CD4-positive, alpha-beta T cell treated with Interleukin-15 for 4 hours (primary cell): ENCODE measurements around the gene UBA1.
A peak's percentile ranks its signal among the peaks of the same experiment; 100 is the strongest.
"Not testable (repeated sequence)": the region's sequence is repeated elsewhere in the genome, so short reads cannot be mapped to it uniquely, and the experiment has no call there.

Experiments used
- DNase-seq: peaks from one replicate; pipeline ENCODE4 v3.0.0-alpha.2; 2020; ENCODE audit warnings: low spot score

Gene UBA1

DNA sequence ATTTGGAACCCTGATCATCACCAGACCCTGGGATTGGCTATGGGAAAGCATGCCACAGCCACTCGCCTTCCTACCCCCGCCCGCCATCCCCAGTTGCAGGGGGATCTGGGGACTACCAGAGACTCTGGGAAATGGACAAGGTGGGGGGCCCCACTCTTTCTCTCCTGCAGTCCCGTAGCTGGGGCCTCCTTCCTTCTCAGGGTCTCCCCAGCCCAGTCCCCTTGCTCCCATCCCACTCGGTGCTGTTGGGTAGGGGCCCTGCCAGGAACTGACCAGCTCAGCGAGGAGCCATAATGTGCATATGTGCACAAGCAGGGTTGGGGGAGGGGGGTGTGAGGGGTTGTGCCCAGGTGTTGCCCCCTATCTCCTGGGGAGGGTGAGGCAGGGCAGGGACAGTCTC, 35.8 kb downstream of the UBA1 start:
- no peak for DNase-seq

DNA sequence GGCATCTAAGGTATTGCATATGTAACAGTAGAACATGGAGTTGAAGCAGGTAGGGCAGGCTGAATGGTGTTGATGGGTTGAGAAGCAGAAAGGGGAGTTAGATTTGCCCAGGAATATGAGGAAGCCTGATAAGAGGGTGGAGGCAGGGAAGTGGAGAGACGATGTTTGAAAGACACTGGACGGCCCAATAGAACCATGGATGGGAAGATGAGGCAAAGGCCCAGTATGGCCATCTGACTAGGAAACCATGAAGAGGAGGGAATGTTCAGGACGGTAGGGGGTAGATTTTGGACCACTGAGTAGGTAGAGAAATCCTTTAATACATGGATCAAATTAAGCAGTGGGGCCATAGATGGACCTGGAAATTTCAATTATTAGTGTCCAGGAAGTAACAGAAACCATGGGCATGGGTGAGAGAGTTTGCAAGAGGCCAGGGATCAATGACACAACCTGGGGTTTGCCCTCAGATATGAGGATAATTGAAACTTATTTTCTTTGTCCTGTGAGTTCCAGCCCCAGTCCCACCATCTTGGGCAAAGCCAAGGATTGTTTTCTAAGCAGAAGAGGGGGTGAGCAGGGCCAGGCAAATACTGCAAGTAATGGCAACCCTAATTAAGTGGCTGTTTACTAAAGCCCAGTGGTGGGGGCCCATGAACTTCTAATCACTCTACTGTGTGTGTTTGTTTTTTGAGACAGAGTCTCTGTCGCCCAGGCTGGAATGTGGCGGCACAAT, 36.7 kb downstream of the UBA1 start:
- no peak for DNase-seq

- DNase-seq = no peak
Measured at GRCh38 chrX:47231167-47231566, 37.5 kb downstream of the UBA1 start.

DNA sequence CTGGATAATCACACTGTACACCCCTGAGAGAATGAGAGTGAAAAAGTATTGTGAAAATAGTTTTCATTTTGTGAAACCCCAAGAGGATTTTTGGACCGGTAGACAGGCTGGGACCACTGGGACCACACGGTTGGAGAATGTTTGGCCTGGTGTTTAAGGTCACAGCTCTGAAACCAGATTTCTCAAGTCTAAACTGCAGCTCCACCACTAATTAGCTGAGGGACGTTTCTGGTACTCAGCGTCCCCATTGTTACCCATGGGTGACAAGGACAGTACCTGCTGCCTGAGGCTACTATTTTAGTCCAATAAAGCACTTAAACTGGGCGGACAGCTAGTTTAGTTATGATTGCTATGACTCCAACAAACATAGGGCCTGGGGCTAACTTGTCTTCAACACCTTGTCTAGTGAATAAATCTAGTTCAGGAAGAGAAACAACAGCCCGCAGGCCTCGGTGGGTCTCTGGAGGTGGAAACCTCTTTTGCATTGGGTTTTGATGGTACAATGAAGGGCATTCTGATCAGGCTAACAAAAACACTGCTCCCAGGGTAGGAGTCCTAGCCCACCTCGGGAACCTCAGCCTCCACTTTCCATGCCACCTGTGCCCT, 38.7 kb downstream of the UBA1 start:
- DNase-seq = no peak

DNA sequence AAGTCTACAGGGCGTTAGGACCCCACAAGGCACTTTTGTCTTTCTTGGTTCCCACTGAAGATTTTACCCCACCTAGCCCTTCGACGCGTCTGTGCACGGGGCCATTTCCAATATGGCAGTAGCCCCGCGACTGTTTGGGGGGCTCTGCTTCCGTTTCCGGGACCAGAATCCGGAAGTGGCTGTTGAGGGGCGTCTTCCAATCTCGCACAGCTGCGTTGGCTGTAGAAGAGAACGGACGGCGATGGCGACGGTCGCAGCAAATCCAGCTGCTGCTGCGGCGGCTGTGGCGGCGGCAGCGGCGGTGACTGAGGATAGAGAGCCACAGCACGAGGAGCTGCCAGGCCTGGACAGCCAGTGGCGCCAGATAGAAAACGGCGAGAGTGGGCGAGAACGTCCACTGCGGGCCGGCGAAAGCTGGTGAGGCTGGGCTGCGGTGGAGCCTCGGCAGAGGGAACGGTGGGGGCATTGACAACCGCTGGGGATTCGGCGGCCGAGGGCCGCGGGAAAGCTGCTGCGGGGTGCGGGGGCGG, 39.2 kb downstream of the UBA1 start, which contains the start of gene USP11:
Gene USP11 (plus strand): TSS at position 207 of the 530 bp plus-strand sequence. CDS start 35 bp downstream, at position 242.
- peak; percentile 51 for DNase-seq

- peak; percentile 96 for DNase-seq
Measured at GRCh38 chrX:47233333-47234113, 39.9 kb downstream of the UBA1 start.

DNA sequence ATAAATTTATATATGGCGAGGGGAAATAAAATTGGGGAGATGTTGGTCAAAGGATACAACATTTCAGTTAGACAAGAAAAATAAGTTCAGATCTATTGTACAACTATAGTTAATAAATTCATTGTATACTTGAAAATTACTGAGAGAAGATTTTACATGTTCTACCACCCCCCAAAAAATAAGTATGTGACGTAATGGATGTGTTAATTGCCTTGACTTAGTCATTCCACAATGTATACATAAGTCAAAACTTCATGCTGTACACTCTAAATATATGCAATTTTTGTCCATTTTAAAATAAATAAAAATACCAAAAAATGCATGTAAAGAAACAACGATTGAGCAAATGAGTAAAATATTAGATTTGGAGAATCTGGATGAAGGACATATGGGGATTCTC, 41.0 kb downstream of the UBA1 start:
- DNase-seq = no peak

DNA sequence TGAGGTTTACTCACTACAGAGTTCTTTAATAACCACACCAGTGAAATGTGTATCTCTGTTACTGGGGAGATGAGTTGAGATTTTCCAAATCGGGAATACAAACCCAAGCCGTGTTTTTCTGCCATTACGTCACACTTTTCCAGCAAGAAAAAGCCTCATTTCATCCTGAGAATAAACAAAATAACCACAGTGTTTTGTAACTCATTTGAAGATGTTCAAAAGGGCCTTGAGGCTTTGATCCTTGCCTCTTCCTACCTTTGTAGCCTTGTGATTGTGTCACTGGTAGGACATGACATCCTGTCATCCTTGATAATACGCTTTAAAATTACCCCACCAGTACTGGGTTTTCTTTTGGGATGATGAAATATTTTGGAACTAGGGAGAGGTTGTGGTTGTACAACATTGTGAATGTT, 42.1 kb downstream of the UBA1 start:
- DNase-seq = no peak

- no peak for DNase-seq
Measured at GRCh38 chrX:47239199-47239598, 45.6 kb downstream of the UBA1 start.

GRCh38 chrX:47239898-47240545, 46.4 kb downstream of the UBA1 start:
- DNase-seq = no peak

DNA sequence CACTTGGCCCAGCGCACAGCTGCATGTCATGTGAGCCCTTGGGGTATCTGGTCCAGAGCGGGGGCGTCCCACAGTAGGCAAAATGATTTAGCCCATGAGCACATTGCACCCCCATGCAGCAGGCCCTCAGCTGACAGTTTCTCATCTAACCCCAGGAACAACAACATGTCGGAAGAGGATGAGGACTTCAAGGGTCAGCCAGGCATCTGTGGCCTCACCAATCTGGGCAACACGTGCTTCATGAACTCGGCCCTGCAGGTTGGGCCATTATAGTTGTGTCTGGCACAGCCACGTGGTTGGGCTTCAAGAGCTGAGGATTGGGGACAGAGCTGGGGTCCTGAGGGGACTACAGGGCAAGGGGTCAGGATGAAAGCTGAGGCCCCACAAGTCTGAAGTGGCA, 47.0 kb downstream of the UBA1 start:
- no peak for DNase-seq

- no peak for DNase-seq
Measured at GRCh38 chrX:47241201-47242011, 47.8 kb downstream of the UBA1 start.

DNA sequence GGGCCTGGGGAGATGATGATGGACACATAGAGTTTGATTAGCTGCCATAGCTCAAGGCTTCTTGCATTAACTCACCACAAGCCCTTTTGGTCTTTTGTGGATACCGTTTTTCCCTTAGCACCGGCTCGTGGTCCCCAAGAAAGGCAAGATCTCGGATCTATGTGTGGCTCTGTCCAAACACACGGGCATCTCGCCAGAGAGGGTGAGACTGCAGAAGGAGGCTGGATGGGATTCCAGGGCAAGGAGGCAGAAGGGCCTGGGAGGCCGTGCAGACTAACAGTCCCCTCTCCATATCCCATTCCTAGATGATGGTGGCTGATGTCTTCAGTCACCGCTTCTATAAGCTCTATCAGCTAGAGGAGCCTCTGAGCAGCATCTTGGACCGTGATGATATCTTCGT, 48.7 kb downstream of the UBA1 start:
- no peak for DNase-seq

GRCh38 chrX:47243351-47243750, 49.7 kb downstream of the UBA1 start:
- DNase-seq = no peak

DNA sequence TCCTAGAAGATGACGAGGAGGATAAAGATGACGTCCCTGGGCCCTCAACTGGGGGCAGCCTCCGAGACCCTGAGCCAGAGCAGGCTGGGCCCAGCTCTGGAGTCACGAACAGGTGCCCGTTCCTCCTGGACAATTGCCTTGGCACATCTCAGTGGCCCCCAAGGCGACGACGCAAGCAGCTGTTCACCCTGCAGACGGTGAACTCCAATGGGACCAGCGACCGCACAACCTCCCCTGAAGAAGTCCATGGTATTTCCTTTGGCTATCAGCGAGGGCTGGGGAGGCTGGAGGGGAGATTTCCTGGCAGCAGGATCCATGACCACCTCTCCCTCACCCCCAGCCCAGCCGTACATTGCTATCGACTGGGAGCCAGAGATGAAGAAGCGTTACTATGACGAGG, 51.0 kb downstream of the UBA1 start:
- DNase-seq = no peak

- DNase-seq = no peak
Measured at GRCh38 chrX:47245156-47245555, 51.5 kb downstream of the UBA1 start.

GRCh38 chrX:47247206-47247998, 53.8 kb downstream of the UBA1 start:
- DNase-seq = no peak

DNA sequence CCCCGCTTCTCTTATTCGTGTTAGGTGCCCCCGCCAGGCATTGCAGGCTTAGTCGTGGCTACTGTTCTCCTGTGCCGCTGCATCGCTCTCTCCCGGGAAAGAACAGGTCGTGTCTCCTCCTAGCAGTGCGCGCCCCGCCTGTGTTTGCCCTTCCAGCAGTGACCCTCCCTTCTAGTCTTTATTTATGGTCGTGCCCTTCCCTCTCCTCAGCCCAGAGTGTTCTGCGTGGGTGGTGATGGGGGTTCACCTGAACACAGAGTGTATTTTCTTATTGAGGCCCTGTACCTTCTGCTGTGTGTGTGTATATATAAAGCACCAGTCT, 54.3 kb downstream of the UBA1 start:
- no peak for DNase-seq

GRCh38 chrX:47248576-47248975, 54.9 kb downstream of the UBA1 start:
- no peak for DNase-seq

DNA sequence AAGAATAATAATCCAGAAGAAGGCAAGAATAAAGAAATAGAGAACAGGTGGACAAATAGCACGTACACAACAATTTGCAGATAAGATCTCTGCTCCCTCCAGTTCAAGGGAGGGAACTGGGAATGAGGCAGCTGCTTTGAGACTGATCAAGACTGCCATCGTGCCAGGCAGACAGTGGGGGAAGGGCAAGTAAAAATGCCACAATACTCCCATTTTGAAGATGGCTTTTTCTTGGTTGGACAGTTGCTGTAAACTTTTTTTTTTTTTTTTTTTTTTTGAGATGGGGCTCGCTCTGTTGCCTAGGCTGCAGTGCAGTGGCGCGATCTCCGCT, 56.4 kb downstream of the UBA1 start:
- no peak for DNase-seq

DNA sequence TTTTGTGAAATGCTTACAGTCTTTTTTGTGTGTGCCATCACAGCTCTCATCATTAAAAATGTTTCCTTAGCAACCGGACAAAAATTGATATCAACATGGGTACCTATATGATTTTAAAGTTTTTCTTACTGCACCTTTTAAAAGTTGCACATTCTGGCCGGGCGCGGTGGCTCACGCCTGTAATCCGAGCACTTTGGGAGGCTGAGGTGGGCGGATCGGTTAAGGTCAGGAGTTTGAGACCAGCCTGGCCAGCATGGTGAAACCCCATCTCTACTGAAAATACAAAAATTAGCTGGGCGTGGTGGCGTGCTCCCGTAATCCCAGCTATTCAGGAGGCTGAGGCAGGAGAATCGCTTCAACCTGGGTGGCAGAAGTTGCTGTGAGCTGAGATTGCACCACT, 64.0 kb downstream of the UBA1 start:
- DNase-seq = not testable (repeated sequence)
